SK-N-SH treated with all-trans-retinoic acid at 6 μM for 48 hours (cell line): ENCODE data around the gene KLK8.

ENCODE experiments used
- OSR1 ChIP-seq: fragments of 250-450 bp; sonication (Bioruptor Pico); IDR thresholded peaks from 2 replicates; pipeline ENCODE4 v1.8.0; 2022; ENCODE audit warnings: moderate library complexity, mild to moderate bottlenecking, inconsistent platforms
- RARB ChIP-seq: fragments of 250-450 bp; sonication (Bioruptor Pico); IDR thresholded peaks from 2 replicates; pipeline ENCODE4 v1.8.0; 2021; ENCODE audit warnings: mild to moderate bottlenecking, moderate library complexity
- ZC3H10 ChIP-seq: fragments of 250-450 bp; sonication (Bioruptor Pico); IDR thresholded peaks from 2 replicates; pipeline ENCODE4 v1.5.1; 2021; ENCODE audit warnings: mild to moderate bottlenecking, moderate library complexity
- ZNF565 ChIP-seq: fragments of 450-650 bp; formaldehyde crosslinking; conservative IDR thresholded peaks from 2 replicates; pipeline ENCODE4 v1.5.0; 2020; ENCODE audit warnings: low read depth, mild to moderate bottlenecking, moderate library complexity
- TF ChIP-seq, protein P1 (sequence below): fragments of 250-450 bp; sonication (Bioruptor Pico); IDR thresholded peaks from 2 replicates; pipeline ENCODE4 v1.8.0; 2021; ENCODE audit warnings: low read depth, mild to moderate bottlenecking, moderate library complexity, borderline replicate concordance
- TF ChIP-seq, protein P2 (sequence below): fragments of 250-450 bp; sonication (Bioruptor Pico); IDR thresholded peaks from 2 replicates; pipeline ENCODE4 v1.8.0; 2020; ENCODE audit warnings: mild to moderate bottlenecking, moderate library complexity, borderline replicate concordance

DNA sequence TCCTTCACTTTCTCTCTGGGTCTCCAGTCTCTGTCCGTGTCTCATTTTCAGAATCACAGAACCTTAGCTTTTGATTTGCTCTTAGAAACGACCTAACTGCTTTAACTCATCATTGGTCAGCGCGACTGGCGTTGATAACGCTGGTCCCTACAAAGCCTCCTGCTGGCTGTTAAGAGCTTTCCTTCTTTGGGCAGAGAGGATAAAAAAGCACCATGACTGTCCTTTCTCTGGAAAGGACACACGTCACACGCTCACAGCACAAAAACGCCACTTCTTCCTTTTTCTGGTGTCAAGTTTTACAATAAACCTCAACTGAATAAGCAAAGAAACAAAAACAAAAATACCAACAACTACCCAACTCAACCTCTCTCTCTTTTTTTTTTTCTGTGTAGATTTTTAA, 35.1 kb upstream of the KLK8 start:
- no peak for TF ChIP-seq OSR1 (CRISPR knock-in tag)
- no peak for TF ChIP-seq ZNF565 (CRISPR knock-in tag)
- TF ChIP-seq, protein P1, sequence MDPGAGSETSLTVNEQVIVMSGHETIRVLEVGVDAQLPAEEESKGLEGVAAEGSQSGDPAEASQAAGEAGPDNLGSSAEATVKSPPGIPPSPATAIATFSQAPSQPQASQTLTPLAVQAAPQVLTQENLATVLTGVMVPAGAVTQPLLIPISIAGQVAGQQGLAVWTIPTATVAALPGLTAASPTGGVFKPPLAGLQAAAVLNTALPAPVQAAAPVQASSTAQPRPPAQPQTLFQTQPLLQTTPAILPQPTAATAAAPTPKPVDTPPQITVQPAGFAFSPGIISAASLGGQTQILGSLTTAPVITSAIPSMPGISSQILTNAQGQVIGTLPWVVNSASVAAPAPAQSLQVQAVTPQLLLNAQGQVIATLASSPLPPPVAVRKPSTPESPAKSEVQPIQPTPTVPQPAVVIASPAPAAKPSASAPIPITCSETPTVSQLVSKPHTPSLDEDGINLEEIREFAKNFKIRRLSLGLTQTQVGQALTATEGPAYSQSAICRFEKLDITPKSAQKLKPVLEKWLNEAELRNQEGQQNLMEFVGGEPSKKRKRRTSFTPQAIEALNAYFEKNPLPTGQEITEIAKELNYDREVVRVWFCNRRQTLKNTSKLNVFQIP (CRISPR knock-in tag) = no peak
- TF ChIP-seq ZC3H10 = no peak
- no peak for TF ChIP-seq RARB (CRISPR knock-in tag)
- TF ChIP-seq, protein P2, sequence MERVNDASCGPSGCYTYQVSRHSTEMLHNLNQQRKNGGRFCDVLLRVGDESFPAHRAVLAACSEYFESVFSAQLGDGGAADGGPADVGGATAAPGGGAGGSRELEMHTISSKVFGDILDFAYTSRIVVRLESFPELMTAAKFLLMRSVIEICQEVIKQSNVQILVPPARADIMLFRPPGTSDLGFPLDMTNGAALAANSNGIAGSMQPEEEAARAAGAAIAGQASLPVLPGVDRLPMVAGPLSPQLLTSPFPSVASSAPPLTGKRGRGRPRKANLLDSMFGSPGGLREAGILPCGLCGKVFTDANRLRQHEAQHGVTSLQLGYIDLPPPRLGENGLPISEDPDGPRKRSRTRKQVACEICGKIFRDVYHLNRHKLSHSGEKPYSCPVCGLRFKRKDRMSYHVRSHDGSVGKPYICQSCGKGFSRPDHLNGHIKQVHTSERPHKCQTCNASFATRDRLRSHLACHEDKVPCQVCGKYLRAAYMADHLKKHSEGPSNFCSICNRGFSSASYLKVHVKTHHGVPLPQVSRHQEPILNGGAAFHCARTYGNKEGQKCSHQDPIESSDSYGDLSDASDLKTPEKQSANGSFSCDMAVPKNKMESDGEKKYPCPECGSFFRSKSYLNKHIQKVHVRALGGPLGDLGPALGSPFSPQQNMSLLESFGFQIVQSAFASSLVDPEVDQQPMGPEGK (CRISPR knock-in tag) = no peak
